HepG2 (cell line): ENCODE data around the gene RNF126. TPM values are rescaled to one million over a fixed set of nuclear protein-coding genes. Genes with fewer than 3 reads are reported as not detected.
A peak's percentile ranks its signal among the peaks of the same experiment; 100 is the strongest.

ENCODE experiments used
- ATAC-seq: fragments of 200-7000 bp; cut with Tn5 transposase; 3 replicates; pipeline ENCODE4 v1.9.1; 2020; ENCODE audit warnings: mild to moderate bottlenecking, moderate library complexity
- BruUV-seq: library from RNA; stranded (reverse); fragments of 400-500 nt; replicated peaks from 2 replicates; lab custom pipeline; 2021; lab: Mats Ljungman, UMichigan
- CTCF ChIA-PET: fragments of 300-600 bp; formaldehyde crosslinking; extraction: SDS; loops from one replicate; lab custom pipeline; 2021; ENCODE audit warnings: low total read pairs, inconsistent platforms, low intra/inter-chr PET ratio; lab: Yijun Ruan, JAX
- POLR2A ChIA-PET: fragments of 350-600 bp; sonication (Branson Sonifier 250); formaldehyde crosslinking; loops from one replicate; lab custom pipeline; 2020; ENCODE audit warnings: antibody characterized with exemption, inconsistent platforms; lab: Yijun Ruan, JAX
- DNase-seq: peaks from one replicate; pipeline ENCODE4 v3.0.0-alpha.2; 2015; ENCODE audit warnings: low spot score
- FAIRE-seq: peaks from 3 replicates; lab custom pipeline; 2011; peaks lifted over from hg19 to GRCh38; lab: Jason Lieb, UNC
- H2AFZ ChIP-seq: one replicate; pipeline ENCODE4 v1.6.1; 2011; ENCODE audit warnings: low read length, inconsistent platforms
- H3K27ac ChIP-seq: fragments of 300-600 bp; 3 replicates; pipeline ENCODE4 v1.8.0; 2011; ENCODE audit warnings: mixed run types, mild to moderate bottlenecking, mixed read lengths, low read length, inconsistent platforms; ENCODE audit not compliant: insufficient read depth; ENCODE audit errors: extremely low read length
- H3K27me3 ChIP-seq, 2 experiments: fragments of 200-600 bp in 1 of 2; 2 replicates in 1 of 2; 3 replicates in 1 of 2; pipeline versions ENCODE4 v1.6.0 to v1.8.0; 2011; ENCODE audit warnings: low read length in 2 of 2, mild to moderate bottlenecking in 2 of 2, moderate library complexity in 2 of 2, inconsistent platforms in 1 of 2; ENCODE audit not compliant: insufficient read depth in 2 of 2, control insufficient read depth in 1 of 2
- H3K36me3 ChIP-seq, 2 experiments: fragments of 200-600 bp in 1 of 2; replicated peaks in 1 of 2; 2 replicates in 1 of 2; 3 replicates in 1 of 2; pipeline versions ENCODE4 v1.5.1 to v1.8.0; 2011; ENCODE audit warnings: low read length in 2 of 2, inconsistent platforms in 1 of 2; ENCODE audit not compliant: insufficient read depth in 2 of 2, control insufficient read depth in 1 of 2
- H3K4me1 ChIP-seq: 2 replicates; pipeline ENCODE4 v1.5.1; 2012; ENCODE audit warnings: low read length, inconsistent platforms; ENCODE audit not compliant: insufficient read depth
- H3K4me2 ChIP-seq: 2 replicates; pipeline ENCODE4 v1.6.0; 2011; ENCODE audit warnings: low read depth, low read length, inconsistent platforms
- H3K4me3 ChIP-seq, 3 experiments: fragments of 200-600 bp in 1 of 3; sonication (generic), shearing (Covaris generic) in 1 of 3; replicated peaks in 1 of 3; 2 replicates each; pipeline ENCODE4 v1.5.1; 2011 to 2016; ENCODE audit warnings: low read length in 3 of 3, inconsistent platforms in 2 of 3, low read depth in 2 of 3, mild to moderate bottlenecking in 2 of 3, control low read depth in 1 of 3, mixed read lengths in 1 of 3; ENCODE audit not compliant: insufficient read depth in 1 of 3
- H3K79me2 ChIP-seq: one replicate; pipeline ENCODE4 v1.6.1; 2011; ENCODE audit warnings: low read length, inconsistent platforms; ENCODE audit not compliant: insufficient read depth
- H3K9ac ChIP-seq: 2 replicates; pipeline ENCODE4 v1.6.0; 2011; ENCODE audit warnings: mild to moderate bottlenecking, low read depth, low read length, inconsistent platforms; ENCODE audit not compliant: insufficient read depth
- H3K9me3 ChIP-seq: 2 replicates; pipeline ENCODE4 v1.5.1; 2012; ENCODE audit warnings: mild to moderate bottlenecking, low read length
- H4K20me1 ChIP-seq: 2 replicates; pipeline ENCODE4 v1.6.0; 2011; ENCODE audit warnings: inconsistent platforms, mild to moderate bottlenecking, low read length, moderate library complexity; ENCODE audit not compliant: insufficient read depth
- ARID4A ChIP-seq: sonication (generic); formaldehyde crosslinking; IDR thresholded peaks from 2 replicates; pipeline ENCODE4 v1.5.0; 2020; ENCODE audit warnings: mild to moderate bottlenecking, missing genetic modification reagents, borderline replicate concordance
- ATM ChIP-seq: fragments of 450-650 bp; IDR thresholded peaks from 2 replicates; pipeline ENCODE4 v1.7.1; 2017; ENCODE audit warnings: mild to moderate bottlenecking, borderline replicate concordance
- HIVEP1 ChIP-seq: sonication (generic); formaldehyde crosslinking; IDR thresholded peaks from 2 replicates; pipeline ENCODE4 v1.4.0; 2020; ENCODE audit warnings: mild to moderate bottlenecking, missing genetic modification reagents
- HNF4A ChIP-seq: sonication (generic); formaldehyde crosslinking; IDR thresholded peaks from 2 replicates; pipeline ENCODE4 v1.4.0; 2020; ENCODE audit warnings: missing genetic modification reagents
- MEIS1 ChIP-seq: sonication (generic); formaldehyde crosslinking; IDR thresholded peaks from 2 replicates; pipeline ENCODE4 v1.9.0; 2021; ENCODE audit warnings: mild to moderate bottlenecking, missing genetic modification reagents, moderate library complexity, borderline replicate concordance
- NBN ChIP-seq: fragments of 450-650 bp; conservative IDR thresholded peaks from 2 replicates; pipeline ENCODE4 v1.6.1; 2017
- NR2F1 ChIP-seq, 2 experiments: fragments of 450-650 bp in 1 of 2; formaldehyde crosslinking in 1 of 2; IDR thresholded peaks; 2 replicates each; pipeline versions ENCODE4 v1.5.0 to v1.6.1; 2016 to 2020; ENCODE audit warnings: mild to moderate bottlenecking in 1 of 2, missing compliant biosample characterization in 1 of 2, missing genetic modification reagents in 1 of 2, moderate library complexity in 1 of 2
- PAX8 ChIP-seq: sonication (generic); formaldehyde crosslinking; IDR thresholded peaks from 2 replicates; pipeline ENCODE4 v1.8.0; 2022; ENCODE audit warnings: mild to moderate bottlenecking, missing genetic modification reagents, borderline replicate concordance
- RNF219 ChIP-seq: sonication (generic); formaldehyde crosslinking; IDR thresholded peaks from 2 replicates; pipeline ENCODE4 v1.5.0; 2020; ENCODE audit warnings: mild to moderate bottlenecking, missing genetic modification reagents
- SALL1 ChIP-seq: sonication (generic); formaldehyde crosslinking; IDR thresholded peaks from 2 replicates; pipeline ENCODE4 v1.8.0; 2022; ENCODE audit warnings: mild to moderate bottlenecking, missing genetic modification reagents
- SOX6 ChIP-seq, 2 experiments: fragments of 450-650 bp in 1 of 2; sonication (generic) in 1 of 2; formaldehyde crosslinking in 1 of 2; IDR thresholded peaks; 2 replicates each; pipeline versions ENCODE4 v1.4.0 to v1.6.1; 2017 to 2020; ENCODE audit warnings: antibody characterized with exemption in 1 of 2, mild to moderate bottlenecking in 1 of 2, missing genetic modification reagents in 1 of 2
- SSRP1 ChIP-seq: IDR thresholded peaks from 2 replicates; pipeline ENCODE4 v1.6.1; 2016; ENCODE audit warnings: control low read depth
- ZNF253 ChIP-seq: sonication (generic); formaldehyde crosslinking; IDR thresholded peaks from 2 replicates; pipeline ENCODE4 v1.8.0; 2022; ENCODE audit warnings: mild to moderate bottlenecking, missing genetic modification reagents, borderline replicate concordance
- WGBS: methylation state at CpG from one replicate; pipeline ENCODE4 v1.1.6; 2017; ENCODE audit warnings: low lambda C conversion rate; 5-methylcytosine and 5-hydroxymethylcytosine counted together
- in situ Hi-C: cut with HindIII; loops from 2 replicates; pipeline ENCODE4 v1.10.0; 2017; ENCODE audit warnings: low pct_unique_long_range_greater_than_20kb; ENCODE audit not compliant: extremely low pct_ligation_motif_present
- intact Hi-C: fragments of 100-400 bp; cut with micrococcal nuclease; formaldehyde crosslinking; loops from one replicate; pipeline ENCODE4 v1.10.0; 2022; ENCODE audit not compliant: unreplicated experiment
- polyA plus RNA-seq, 8 experiments: library from polyadenylated mRNA; depleted of rRNA in 3 of 8; stranded (reverse) in 7 of 8; unstranded in 1 of 8; fragments of >200 nt; fragmentation: Illumina TruSeq in 4 of 8; extraction: Trizol in 4 of 8; gene quantifications; 2 replicates each; pipeline versions ENCODE4 v1.2.1 to v1.2.3, GENCODE V29; 2011 to 2016; ENCODE audit warnings: low read depth in 4 of 8, missing spikeins in 1 of 8, mixed read lengths in 1 of 8; ENCODE audit not compliant: insufficient read depth in 1 of 8
- total RNA-seq, 5 experiments: library from RNA; depleted of rRNA; stranded (reverse); fragments of >200 nt; fragmentation: Illumina TruSeq; extraction: Trizol; gene quantifications; 2 replicates each; pipeline ENCODE4 v1.2.3, GENCODE V29; 2016; ENCODE audit warnings: low read depth in 1 of 5
- TF ChIP-seq, protein P1 (sequence below): sonication (generic); formaldehyde crosslinking; IDR thresholded peaks from 2 replicates; pipeline ENCODE4 v1.5.1; 2020; ENCODE audit warnings: missing genetic modification reagents, mild to moderate bottlenecking, borderline replicate concordance

Gene RNF126
- total and polyA plus RNA-seq, 2 of the 13 experiments (the other 11 are each of a cell fraction or from before 2014, with no cell fraction given) = 23.2 to 34.0 TPM

DNA sequence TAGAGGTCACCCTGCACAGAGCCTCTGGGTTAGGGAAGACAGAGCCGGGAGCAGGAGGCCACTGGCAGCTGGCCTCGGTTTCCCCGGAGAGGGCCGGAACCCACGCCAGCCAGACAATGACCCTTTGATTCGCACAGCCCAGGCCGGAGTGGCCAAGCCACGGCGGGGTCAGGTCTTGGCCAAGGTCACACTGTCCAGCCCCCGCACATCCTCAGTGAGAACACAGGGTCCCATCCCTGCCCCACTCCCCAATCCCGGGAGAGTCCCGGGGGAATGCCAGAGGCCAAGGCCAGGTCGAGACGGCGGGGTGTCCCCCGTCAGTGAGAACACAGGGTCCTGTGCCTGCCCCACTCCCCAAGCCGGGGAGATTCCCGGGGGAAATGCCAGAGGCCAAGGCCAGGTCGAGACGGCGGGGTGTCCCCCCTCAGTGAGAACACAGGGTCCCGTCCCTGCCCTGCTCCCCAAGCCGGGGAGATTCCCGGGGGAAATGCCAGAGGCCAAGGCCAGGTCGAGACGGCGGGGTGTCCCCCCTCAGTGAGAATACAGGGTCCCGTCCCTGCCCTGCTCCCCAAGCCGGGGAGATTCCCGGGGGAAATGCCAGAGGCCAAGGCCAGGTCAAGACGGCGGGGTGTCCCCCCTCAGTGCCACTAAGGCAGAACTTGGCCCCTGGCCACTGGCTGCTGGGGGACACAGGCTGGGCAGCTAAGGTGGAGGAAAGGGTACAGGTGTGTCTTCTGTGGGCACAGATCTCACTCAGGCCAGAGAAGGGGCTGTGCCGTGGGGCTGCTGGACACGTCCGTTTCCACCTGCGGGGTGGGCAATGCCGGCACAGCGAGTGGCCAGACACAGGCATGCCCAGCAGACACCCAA is 11.5 kb upstream of the RNF126 start:
- ATAC-seq (peak; percentile 7; the same call in 2 of the 3 replicates), FAIRE-seq (no peak), DNase-seq (peak; percentile 30)
- no peaks in the 10 kb centered on the region for H3K79me2 ChIP-seq
- H4K20me1 ChIP-seq = no peaks in the 10 kb centered on the region
- POLR2A ChIA-PET = interaction anchor here (1.3 to 3.8 kb wide), 3 partner anchors 11 to 33 kb away, joined by 4 to 27 read pairs (median 9); partner anchors contain the start of genes PALM and RNF126
- H3K9me3 ChIP-seq = no peaks in the 10 kb centered on the region
- peak overlapping the region; percentile 27 for H3K9ac ChIP-seq
- H3K4me3 ChIP-seq = peak overlapping the region; percentile 54 to 76 (median 69); a peak in 5 of 6 replicates
- BruUV-seq = no TSS peak
- peaks cover 92% of the 10 kb centered on the region for H3K4me1 ChIP-seq
- H3K27ac ChIP-seq = no peak overlapping the region
- H3K36me3 ChIP-seq = no peaks in the 10 kb centered on the region
- H2AFZ ChIP-seq = no peak overlapping the region
- intact Hi-C loops = no loop called here
- in situ Hi-C loops = no loop called here
- peaks cover 0 to 7% of the 10 kb centered on the region in 2 experiments; a peak in 1 of 5 replicates for H3K27me3 ChIP-seq
- 3% methylated on average over 11 of the region's 38 CpGs for WGBS
- CTCF ChIA-PET = no interaction called here
- peak overlapping the region; percentile 86 for H3K4me2 ChIP-seq
- TF ChIP-seq RNF219 (CRISPR knock-in tag) (no peak), ZNF253 (CRISPR knock-in tag) (no peak), HIVEP1 (CRISPR knock-in tag) (0 out of 2 replicates have a peak, but pooled peaks have one; percentile 36), SOX6 (IDR thresholded peaks at IDR 0.05) (no peak), SOX6 (CRISPR knock-in tag; IDR thresholded peaks at IDR 0.05) (peak; percentile 44; the same call in 1 of the 2 replicates), SSRP1 (no peak), ARID4A (CRISPR knock-in tag) (no peak), SALL1 (CRISPR knock-in tag) (peak; percentile 46), HNF4A (CRISPR knock-in tag) (peak; percentile 7), MEIS1 (CRISPR knock-in tag) (no peak), ATM (no peak), PAX8 (CRISPR knock-in tag) (no peak), NBN (no peak), NR2F1 (CRISPR knock-in tag; IDR thresholded peaks at IDR 0.05) (peak in 1 of 2 experiments; percentile 24; a peak in 1 of 4 replicates)
- TF ChIP-seq, protein P1, sequence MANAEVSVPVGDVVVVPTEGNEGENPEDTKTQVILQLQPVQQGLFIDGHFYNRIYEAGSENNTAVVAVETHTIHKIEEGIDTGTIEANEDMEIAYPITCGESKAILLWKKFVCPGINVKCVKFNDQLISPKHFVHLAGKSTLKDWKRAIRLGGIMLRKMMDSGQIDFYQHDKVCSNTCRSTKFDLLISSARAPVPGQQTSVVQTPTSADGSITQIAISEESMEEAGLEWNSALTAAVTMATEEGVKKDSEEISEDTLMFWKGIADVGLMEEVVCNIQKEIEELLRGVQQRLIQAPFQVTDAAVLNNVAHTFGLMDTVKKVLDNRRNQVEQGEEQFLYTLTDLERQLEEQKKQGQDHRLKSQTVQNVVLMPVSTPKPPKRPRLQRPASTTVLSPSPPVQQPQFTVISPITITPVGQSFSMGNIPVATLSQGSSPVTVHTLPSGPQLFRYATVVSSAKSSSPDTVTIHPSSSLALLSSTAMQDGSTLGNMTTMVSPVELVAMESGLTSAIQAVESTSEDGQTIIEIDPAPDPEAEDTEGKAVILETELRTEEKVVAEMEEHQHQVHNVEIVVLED (CRISPR knock-in tag) = no peak
